OCI-M2 (cell line): ENCODE results near the gene QSOX2.

Experiments
- DNase-seq: peaks from one replicate; lab custom pipeline; 2025; ENCODE audit not compliant: unreplicated experiment; lab: John Stamatoyannopoulos, UW

The QSOX2 gene

DNA sequence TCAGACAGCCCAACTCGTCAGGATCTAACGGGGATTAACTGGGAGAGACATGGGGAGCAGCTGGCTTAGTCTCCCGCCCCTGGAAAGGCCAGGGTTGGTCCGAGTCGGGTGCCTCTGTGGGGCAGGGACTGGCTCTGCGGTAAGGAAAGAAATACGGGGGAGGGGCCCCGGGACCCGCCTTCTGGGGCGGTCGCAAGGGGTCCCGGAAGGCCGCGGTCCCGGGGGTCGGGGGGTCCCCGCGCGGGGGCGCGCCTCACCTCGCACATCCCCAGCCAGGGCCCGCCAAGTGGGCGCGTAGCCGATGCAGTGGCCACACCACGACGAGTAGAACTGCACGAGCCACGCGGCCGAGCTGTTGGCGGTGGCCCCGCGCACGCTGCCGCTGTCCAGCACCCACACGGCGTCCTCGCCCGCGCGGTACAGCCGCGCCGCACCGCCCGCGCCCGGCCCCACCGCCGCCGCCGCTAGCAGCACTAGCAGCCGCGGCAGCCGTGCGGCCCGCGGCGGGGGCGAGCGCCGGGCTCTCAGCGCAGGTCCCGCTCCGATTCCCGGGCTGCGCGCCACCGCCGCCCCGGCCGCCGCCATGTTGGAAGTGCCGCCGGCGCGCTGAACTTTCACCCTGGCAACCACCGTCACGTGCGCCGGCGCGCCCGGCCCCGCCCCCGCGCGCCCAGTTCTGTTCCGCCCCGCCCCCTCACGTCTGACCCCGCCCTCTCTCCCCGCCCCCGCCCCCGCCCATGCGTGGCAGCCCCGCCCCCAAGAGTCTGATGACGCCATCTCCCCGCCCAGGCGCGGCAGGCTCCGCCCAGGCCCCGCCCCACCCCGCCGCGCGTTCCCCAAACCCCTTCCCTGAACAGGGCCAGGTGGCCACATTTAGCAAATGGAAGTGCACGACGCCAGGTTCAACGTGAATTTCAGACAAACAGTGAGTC, at the start of gene QSOX2:
Gene QSOX2, minus strand, starts transcription at position 594 of the 932 bp plus-strand sequence. Its CDS starts 9 bp downstream, at position 585.
- DNase-seq = no peak

- DNase-seq = no peak
Observed at GRCh38 chr9:136295055-136295454, 49.4 kb upstream of the QSOX2 start.

GRCh38 chr9:136294437-136294836, 48.8 kb upstream of the QSOX2 start:
- DNase-seq = no peak

DNA sequence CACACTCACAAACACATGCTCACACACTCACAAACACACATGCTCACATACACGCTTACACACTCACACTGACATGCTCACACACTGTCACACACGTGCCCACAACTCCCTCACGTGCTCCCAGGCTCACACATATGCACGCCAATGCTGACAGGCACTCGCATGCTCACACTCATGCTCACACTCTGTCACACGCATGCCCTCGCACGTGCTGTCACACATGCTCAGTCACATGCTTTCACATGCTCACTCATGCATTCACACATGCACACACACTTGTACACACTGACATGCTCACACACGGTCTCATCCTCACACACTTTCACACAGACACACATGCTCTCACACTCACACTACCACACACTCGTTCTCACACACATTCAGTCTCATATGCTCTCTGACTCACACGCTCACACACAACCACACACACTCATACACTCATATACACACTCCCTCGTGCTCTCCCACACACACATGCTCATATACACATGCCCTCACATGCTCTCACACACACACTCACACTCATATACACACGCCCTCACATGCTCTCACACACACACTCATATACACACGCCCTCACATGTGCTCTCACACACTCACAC, 48.0 kb upstream of the QSOX2 start:
- no peak for DNase-seq

- DNase-seq = no peak
Observed at GRCh38 chr9:136292591-136293448, 47.2 kb upstream of the QSOX2 start.

DNA sequence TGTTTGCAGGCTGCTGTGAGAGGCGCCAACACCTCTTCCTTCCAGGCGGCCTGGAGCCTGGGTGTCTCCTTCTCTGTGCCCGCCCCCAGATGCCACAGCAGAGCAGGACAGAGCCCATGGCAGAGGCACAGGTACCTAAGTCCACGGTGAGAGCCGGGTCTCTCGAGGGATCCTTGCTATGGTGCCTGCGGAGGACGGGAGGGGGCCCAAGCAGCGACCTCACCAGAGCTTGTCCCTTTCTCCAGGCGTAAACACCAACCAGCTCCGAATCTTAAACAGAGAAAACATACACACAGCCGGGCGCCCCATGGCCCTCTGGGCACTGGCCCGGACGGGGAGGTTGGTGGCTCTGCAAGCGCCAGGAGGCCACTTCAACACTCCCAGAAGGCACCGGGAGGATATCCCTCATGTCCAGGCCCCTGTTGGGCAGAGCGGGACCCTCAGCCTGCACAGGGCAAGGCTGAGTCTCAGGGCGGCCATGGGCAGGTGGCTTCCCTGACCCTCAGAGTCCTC, 46.5 kb upstream of the QSOX2 start:
- no peak for DNase-seq

GRCh38 chr9:136291306-136292025, 45.9 kb upstream of the QSOX2 start:
- no peak for DNase-seq

- no peak for DNase-seq
Observed at GRCh38 chr9:136290508-136291000, 44.9 kb upstream of the QSOX2 start.

DNA sequence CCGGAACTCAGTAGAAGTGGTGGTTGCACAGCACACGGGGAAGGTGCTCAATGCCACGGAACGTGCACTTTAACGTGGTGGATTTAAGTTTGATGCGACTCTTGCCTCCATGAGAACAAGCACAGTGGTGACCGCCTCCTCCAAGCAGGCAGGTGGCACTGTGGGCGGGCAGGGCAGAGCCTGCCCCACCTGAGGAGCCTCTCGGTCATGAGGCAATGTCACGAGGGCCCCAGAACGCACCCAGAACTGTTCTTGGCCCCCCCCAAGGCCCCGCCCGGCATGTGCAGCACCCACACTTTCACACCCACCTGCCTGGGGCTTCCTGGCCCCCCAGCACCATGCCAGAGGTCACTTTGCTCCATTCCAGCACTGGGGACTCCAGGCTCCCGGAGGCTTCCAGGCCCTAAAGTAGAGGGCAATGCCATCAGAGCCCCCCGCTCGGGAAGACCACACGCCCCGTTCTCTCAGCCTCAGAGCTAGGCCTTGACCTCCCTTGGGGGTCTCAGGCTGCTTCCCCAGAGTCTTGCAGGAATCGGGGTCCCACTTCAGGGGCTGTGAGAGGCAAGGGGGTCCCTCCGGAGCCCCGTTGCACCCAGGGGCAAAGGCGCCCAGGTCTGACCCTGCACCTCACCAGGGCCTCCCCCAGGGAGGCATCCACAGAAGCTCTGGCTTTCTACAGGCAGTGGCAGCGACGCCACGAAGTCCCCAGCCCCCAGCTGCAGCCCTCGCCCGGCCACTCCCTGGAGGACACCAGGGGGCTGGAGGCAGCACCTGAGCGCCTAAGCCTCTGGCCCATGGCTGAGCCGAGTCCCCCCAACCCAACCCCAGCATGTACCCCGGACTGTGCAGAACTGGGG, 44.3 kb upstream of the QSOX2 start:
- no peak for DNase-seq

DNA sequence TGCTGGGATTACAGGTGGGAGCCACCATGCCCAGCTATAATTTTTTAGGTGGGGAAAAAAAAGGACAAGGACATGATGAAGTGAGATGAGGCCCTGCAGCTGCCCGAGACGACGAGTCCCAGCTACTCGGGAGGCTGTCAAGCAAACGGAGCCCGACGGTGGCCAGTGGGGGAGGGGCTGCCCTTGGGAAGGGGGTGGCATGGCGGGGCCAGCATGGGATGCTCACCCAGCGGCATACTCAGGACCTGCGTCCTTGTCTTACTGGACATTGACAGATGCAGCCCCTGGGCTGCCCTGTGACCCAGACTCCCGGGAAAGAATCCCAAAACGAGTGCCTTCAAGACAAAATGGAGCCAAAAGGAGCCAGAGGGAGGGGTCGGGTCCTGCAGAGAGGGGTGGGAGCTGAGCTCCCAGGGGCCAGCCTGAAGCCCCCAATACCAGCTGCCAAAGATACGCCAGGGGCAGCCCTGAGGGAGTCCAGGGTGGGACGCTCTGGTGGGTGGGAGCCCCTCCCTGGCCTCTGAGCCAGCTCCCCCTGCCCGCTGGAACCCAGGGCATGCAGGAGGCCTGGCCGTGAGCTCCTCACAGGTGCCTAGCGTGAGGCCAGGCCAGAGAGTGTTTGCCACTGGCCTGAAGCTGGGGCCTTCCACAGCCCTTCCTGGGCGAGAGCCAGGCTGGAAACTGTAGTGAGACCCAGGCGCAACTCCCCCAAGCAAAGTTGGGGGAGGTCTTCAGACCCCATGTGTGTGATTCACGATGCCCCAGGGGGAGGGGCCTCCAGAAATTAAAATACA, 42.5 kb upstream of the QSOX2 start:
- DNase-seq = no peak

GRCh38 chr9:136286987-136287379, 41.4 kb upstream of the QSOX2 start:
- no peak for DNase-seq

GRCh38 chr9:136286359-136286986, 40.9 kb upstream of the QSOX2 start:
- no peak for DNase-seq

DNA sequence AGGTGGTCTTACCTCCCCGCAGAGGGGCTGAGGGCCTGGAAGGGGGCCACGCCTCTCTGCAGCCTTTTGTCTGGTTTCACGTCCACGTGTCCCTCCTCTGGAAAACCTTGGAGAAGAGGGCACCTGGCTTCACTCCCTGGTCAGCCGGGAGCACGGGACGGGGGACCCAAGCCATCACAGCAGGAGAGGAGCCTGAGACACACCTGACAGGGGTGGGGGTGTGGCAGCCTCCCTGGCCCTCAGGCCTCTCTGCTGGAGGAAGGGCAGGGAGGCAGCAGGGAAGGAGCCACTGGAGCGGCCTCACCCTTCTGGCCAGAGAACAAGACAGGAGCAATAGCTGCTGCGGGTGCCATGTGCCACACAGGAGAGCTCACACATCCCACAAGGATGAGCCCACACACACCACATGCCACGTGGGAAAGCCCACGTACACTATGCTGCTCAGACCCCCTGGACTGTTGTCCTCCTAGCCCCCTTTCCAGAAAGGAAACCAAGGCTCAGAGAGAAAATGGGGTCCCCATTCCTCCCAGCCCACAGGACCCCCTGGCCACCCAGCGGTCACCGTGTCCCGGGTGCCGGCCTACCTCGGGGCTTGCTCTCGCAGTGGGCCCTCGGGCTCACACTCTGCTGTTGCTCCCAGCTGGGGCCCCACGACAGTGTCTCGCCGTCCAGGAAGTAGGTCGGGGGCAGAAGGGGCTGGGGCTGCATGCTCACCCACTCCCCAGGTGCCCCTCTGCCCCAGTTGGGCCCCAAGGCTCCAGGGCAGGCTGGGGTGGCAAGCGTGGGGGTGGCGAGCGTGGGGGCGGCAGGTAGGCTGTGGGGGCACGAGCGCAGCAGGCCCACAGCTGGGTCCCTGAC, 40.1 kb upstream of the QSOX2 start:
- DNase-seq = no peak

GRCh38 chr9:136284951-136285350, 39.3 kb upstream of the QSOX2 start:
- no peak for DNase-seq

- DNase-seq = no peak
Observed at GRCh38 chr9:136284311-136284710, 38.7 kb upstream of the QSOX2 start.

GRCh38 chr9:136283291-136284235, 38.0 kb upstream of the QSOX2 start:
- no peak for DNase-seq
